Fibroblast of pulmonary artery (primary cell): ENCODE results near the gene NOL6.

Experiments
- DNase-seq: peaks from one replicate; pipeline ENCODE4 v3.0.0-alpha.2; 2010; ENCODE audit warnings: low read depth
- H3K4me3 ChIP-seq: replicated peaks from 2 replicates; pipeline ENCODE4 v1.5.1; 2011; ENCODE audit warnings: low read depth, mild to moderate bottlenecking, control low read depth, low read length, moderate library complexity
- TF ChIP-seq, protein P1 (sequence below): IDR thresholded peaks from 2 replicates; pipeline ENCODE4 v1.5.1; 2011; ENCODE audit warnings: mild to moderate bottlenecking, control low read depth, low read length, inconsistent platforms; ENCODE audit errors: missing control alignments

Gene NOL6

DNA sequence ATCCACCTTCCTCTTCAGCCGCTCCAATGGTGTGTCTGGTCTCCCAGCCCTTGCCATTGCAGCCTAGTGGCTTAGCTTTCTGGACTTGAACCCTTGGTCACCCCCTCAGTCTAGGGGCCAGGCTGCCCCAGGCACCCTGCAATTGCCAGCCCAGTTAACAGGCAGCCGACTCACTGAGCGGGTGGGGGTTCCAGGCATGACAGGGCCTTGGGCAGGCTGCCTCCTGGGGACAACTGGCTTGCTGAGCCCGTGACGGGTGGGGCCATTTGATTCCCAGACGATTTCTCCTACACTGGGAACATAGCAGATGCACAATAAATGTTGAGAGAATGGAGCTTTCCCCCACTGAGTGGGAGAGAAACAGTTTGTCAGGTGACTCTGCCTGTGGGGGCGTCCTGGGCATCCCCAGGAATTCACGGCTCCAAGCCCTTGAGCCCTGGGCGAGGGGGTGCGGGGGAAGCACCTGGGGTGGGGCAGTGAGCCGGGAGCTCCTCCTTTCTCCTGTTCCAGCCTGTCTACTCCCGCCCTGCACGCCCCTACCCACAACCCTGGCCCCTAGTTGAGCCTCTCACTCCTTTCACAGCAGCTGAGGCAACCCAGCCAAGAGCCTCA, 58.7 kb downstream of the NOL6 start:
- TF ChIP-seq, protein P1, sequence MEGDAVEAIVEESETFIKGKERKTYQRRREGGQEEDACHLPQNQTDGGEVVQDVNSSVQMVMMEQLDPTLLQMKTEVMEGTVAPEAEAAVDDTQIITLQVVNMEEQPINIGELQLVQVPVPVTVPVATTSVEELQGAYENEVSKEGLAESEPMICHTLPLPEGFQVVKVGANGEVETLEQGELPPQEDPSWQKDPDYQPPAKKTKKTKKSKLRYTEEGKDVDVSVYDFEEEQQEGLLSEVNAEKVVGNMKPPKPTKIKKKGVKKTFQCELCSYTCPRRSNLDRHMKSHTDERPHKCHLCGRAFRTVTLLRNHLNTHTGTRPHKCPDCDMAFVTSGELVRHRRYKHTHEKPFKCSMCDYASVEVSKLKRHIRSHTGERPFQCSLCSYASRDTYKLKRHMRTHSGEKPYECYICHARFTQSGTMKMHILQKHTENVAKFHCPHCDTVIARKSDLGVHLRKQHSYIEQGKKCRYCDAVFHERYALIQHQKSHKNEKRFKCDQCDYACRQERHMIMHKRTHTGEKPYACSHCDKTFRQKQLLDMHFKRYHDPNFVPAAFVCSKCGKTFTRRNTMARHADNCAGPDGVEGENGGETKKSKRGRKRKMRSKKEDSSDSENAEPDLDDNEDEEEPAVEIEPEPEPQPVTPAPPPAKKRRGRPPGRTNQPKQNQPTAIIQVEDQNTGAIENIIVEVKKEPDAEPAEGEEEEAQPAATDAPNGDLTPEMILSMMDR, result no peak
- H3K4me3 ChIP-seq, result no peak overlapping the region
- DNase-seq, result no peak

DNA sequence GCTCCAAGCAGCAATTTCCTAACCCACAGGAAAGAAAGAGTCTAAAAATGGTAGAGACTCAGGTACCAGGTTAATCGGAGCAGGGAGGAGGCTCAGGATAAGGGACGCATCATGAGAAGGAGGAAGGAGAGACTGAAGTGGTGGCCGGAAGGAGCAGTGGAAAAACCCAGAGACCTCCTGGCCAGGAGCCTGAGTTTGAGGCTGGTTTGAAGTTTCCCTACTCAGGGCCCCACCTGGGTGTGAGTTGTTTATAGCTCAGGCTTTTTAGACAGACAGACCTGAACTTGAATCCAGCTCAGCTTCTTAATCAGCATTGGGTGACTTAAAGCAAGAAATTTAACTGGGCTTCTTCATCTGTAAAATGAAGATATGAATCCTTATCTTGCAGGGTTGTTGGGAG, 59.5 kb downstream of the NOL6 start:
- TF ChIP-seq, protein P1, result no peak
- no peak for DNase-seq
- H3K4me3 ChIP-seq, result no peak overlapping the region
